ENCODE data around the gene CREBZF. TPM values are rescaled to one million over a fixed set of nuclear protein-coding genes. Genes with fewer than 3 reads are reported as not detected.
A peak's percentile ranks its signal among the peaks of the same experiment; 100 is the strongest.

Gene CREBZF
- total RNA-seq, 1 donor from 2014 or later, result 31.0 TPM

- Histone ChIP-seq H3K27me3 (ENCODE audit: insufficient read depth, low read length) (no peaks in the 10 kb centered on the region), H3K9ac (ENCODE audit: low read length) (peak within 1 kb of the TSS; percentile 88), H3K36me3 (ENCODE audit: insufficient read depth, low read length) (no peaks in the 10 kb centered on the region), H4K20me1 (ENCODE audit: insufficient read depth, low read length) (no peaks in the 10 kb centered on the region), H3K79me2 (ENCODE audit: insufficient read depth, low read length) (peaks cover 40% of the 10 kb centered on the region), H3K27ac (ENCODE audit: low read depth, low read length) (peak within 1 kb of the TSS; percentile 75), H3K4me3 (ENCODE audit: insufficient read depth, low read depth, low read length) (peak within 1 kb of the TSS; percentile 99), H3K9me3 (ENCODE audit: insufficient read depth, low read depth, low read length) (no peaks in the 10 kb centered on the region), H3K4me1 (ENCODE audit: insufficient read depth, low read length) (peaks cover 13% of the 10 kb centered on the region), H2AFZ (ENCODE audit: low read depth, low read length) (peak within 1 kb of the TSS; percentile 98), H3K4me2 (ENCODE audit: low read length) (peak within 1 kb of the TSS; percentile 98)
- no peaks in the 10 kb centered on the region for H3K9me3 Mint-ChIP-seq (ENCODE audit: unreplicated experiment)
- H3K36me3 Mint-ChIP-seq (ENCODE audit: low read depth, unreplicated experiment), result no peaks in the 10 kb centered on the region
- FAIRE-seq (peak; percentile 55), DNase-seq (ENCODE audit: low read depth) (peak; percentile 18)
- H3K4me1 Mint-ChIP-seq (ENCODE audit: low read depth, unreplicated experiment), result peaks cover 16% of the 10 kb centered on the region
- peak within 1 kb of the TSS; percentile 98 for H3K27ac Mint-ChIP-seq (ENCODE audit: unreplicated experiment)
- H3K27me3 Mint-ChIP-seq (ENCODE audit: low read depth, unreplicated experiment), result no peaks in the 10 kb centered on the region
- TF ChIP-seq EZH2 (IDR thresholded peaks at IDR 0.05; ENCODE audit: insufficient read depth, low read length) (no peak), CTCF (IDR thresholded peaks at IDR 0.05; ENCODE audit: insufficient read depth, low read depth, low read length) (no peak)
- H3K4me3 Mint-ChIP-seq (ENCODE audit: unreplicated experiment), result peak within 1 kb of the TSS; percentile 98
These were observed 37.5 kb downstream of the CREBZF start, which contains the start of gene DLG2 for GRCh38 chr11:85627332-85627997. Gene DLG2, minus strand, starts transcription at chr11:85627344.

GRCh38 chr11:85626496-85626895 lies 38.4 kb downstream of the CREBZF start:
- no peak overlapping the region for H3K4me3 ChIP-seq (ENCODE audit: insufficient read depth, low read depth, low read length)
- no peak overlapping the region for H2AFZ ChIP-seq (ENCODE audit: low read depth, low read length)
- Mint-ChIP-seq H3K4me3 (ENCODE audit: unreplicated experiment) (peak overlapping the region; percentile 98), H3K27ac (ENCODE audit: unreplicated experiment) (no peak overlapping the region), H3K36me3 (ENCODE audit: low read depth, unreplicated experiment) (peaks cover 2% of the 10 kb centered on the region), H3K27me3 (ENCODE audit: low read depth, unreplicated experiment) (no peaks in the 10 kb centered on the region), H3K9me3 (ENCODE audit: unreplicated experiment) (no peaks in the 10 kb centered on the region), H3K4me1 (ENCODE audit: low read depth, unreplicated experiment) (peaks cover 16% of the 10 kb centered on the region)
- DNase-seq (ENCODE audit: low read depth) (no peak), FAIRE-seq (no peak)
- H3K79me2 ChIP-seq (ENCODE audit: insufficient read depth, low read length), result peaks cover 31% of the 10 kb centered on the region
- no peak for TF ChIP-seq EZH2 (IDR thresholded peaks at IDR 0.05; ENCODE audit: insufficient read depth, low read length)
- no peak for TF ChIP-seq CTCF (IDR thresholded peaks at IDR 0.05; ENCODE audit: insufficient read depth, low read depth, low read length)
- H3K36me3 ChIP-seq (ENCODE audit: insufficient read depth, low read length), result no peaks in the 10 kb centered on the region
- H3K9me3 ChIP-seq (ENCODE audit: insufficient read depth, low read depth, low read length), result no peaks in the 10 kb centered on the region
- no peak overlapping the region for H3K27ac ChIP-seq (ENCODE audit: low read depth, low read length)
- no peaks in the 10 kb centered on the region for H4K20me1 ChIP-seq (ENCODE audit: insufficient read depth, low read length)
- H3K4me2 ChIP-seq (ENCODE audit: low read length), result peak overlapping the region; percentile 98
- H3K4me1 ChIP-seq (ENCODE audit: insufficient read depth, low read length), result peaks cover 13% of the 10 kb centered on the region
- no peaks in the 10 kb centered on the region for H3K27me3 ChIP-seq (ENCODE audit: insufficient read depth, low read length)
- H3K9ac ChIP-seq (ENCODE audit: low read length), result no peak overlapping the region

- Histone ChIP-seq H3K4me2 (ENCODE audit: low read length) (no peak overlapping the region), H3K27me3 (ENCODE audit: insufficient read depth, low read length) (no peaks in the 10 kb centered on the region), H3K36me3 (ENCODE audit: insufficient read depth, low read length) (no peaks in the 10 kb centered on the region), H3K27ac (ENCODE audit: low read depth, low read length) (no peak overlapping the region), H3K4me1 (ENCODE audit: insufficient read depth, low read length) (no peaks in the 10 kb centered on the region), H3K9me3 (ENCODE audit: insufficient read depth, low read depth, low read length) (no peaks in the 10 kb centered on the region), H3K79me2 (ENCODE audit: insufficient read depth, low read length) (no peaks in the 10 kb centered on the region), H4K20me1 (ENCODE audit: insufficient read depth, low read length) (no peaks in the 10 kb centered on the region), H3K9ac (ENCODE audit: low read length) (no peak overlapping the region), H2AFZ (ENCODE audit: low read depth, low read length) (no peak overlapping the region), H3K4me3 (ENCODE audit: insufficient read depth, low read depth, low read length) (no peak overlapping the region)
- no peak for DNase-seq (ENCODE audit: low read depth)
- no peak overlapping the region for H3K27ac Mint-ChIP-seq (ENCODE audit: unreplicated experiment)
- peaks cover 2% of the 10 kb centered on the region for H3K4me1 Mint-ChIP-seq (ENCODE audit: low read depth, unreplicated experiment)
- TF ChIP-seq EZH2 (IDR thresholded peaks at IDR 0.05; ENCODE audit: insufficient read depth, low read length) (no peak), CTCF (IDR thresholded peaks at IDR 0.05; ENCODE audit: insufficient read depth, low read depth, low read length) (no peak)
- no peak for FAIRE-seq
- H3K27me3 Mint-ChIP-seq (ENCODE audit: low read depth, unreplicated experiment), result no peaks in the 10 kb centered on the region
- no peaks in the 10 kb centered on the region for H3K9me3 Mint-ChIP-seq (ENCODE audit: unreplicated experiment)
- H3K36me3 Mint-ChIP-seq (ENCODE audit: low read depth, unreplicated experiment), result peaks cover 2% of the 10 kb centered on the region
- no peak overlapping the region for H3K4me3 Mint-ChIP-seq (ENCODE audit: unreplicated experiment)
These were observed 44.7 kb downstream of the CREBZF start for GRCh38 chr11:85620256-85620655.
